GM19025 (cell line): Measurements from ENCODE around the gene ADAM19.

Source experiments
- ATAC-seq: cut with Tn5 transposase; IDR thresholded peaks from one replicate; pipeline ENCODE4 v1.9.1; 2021; ENCODE audit warnings: mild to moderate bottlenecking, low read depth, moderate library complexity; ENCODE audit not compliant: unreplicated experiment

The ADAM19 gene

DNA sequence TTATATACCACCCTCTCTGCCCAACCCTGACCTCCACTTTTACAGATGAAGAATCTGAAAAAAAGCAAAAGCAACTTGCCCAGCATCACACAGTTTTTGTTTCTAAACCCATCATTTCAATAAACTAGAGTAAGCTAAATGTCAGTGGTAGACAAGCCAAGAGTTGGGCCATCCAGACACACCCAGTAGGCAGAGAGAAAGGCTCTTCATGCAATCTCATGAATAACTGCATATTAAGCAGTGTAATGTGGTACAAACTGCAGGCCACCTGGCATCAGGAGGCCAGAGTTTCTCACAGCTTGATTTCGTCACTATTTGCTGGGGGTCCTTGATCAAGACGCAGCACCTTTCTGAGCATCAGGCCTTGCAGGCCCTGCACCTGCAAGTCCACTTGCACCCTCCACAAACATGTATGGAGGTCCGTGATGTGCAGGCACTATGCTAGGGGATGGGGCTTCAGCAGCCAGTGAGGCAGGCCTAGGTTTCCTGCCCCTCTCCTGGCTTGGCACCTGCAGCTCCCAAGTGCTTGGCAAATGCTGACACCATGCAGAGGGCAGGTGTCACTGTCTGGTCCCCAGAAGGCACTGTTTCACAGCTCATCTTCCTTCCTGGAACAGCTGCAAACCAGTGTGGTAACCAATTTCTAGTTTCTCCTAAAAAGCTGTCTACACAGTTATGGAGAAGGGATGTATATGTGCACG is 29.8 kb downstream of the ADAM19 start:
- ATAC-seq: no peak

DNA sequence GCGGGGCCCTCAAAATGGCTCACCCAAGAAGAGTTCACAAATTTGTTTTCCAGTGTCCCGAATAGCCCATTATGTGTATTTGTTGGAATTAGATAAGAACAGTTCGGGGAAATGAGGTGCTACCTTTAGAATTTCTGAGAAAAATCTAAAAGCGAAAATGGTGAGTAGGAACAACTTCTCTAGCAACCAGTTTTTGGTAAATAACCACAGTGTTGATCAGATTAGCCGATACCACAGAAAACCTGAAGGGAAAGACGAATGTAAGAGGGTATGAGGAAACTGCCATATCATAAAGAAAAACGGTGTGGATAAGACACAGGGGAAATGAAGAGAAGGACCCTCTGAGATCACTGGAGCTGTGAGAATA is 31.0 kb downstream of the ADAM19 start:
- no peak for ATAC-seq

- no peak for ATAC-seq
These were observed 31.6 kb downstream of the ADAM19 start for GRCh38 chr5:157543825-157544622.

DNA sequence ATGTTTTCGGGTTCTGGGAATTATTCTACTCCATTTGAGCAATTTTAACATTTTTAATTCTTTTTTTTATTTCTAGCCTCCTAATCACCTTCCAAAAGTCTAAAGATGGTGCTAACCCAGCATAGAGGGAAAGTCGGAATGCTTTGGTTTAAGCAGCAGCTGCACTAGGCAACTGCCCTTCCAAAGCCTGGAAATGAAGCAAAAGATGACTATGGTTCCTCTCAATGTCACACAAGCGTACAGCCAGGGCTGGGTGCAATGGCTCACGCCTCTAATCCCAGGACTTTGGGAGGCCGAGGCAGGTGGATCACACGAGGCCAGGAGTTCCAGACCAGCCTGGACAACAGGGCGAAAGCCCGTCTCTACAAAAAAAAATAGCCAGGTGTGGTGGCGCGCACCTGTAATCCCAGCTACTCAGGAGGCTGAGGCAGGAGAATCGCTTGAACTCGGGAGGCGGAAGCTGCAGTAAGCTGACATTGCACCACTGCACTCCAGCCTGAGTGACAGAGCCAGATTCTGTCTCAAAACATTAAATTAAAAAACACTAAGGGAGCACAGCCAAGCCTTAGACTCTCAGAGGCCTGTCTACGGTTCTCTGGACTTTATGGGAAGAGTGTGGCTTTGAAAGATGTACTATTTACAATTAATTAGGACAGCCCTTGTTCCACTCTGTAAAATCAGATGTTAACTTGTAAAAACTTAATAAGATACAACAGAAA is 33.1 kb downstream of the ADAM19 start:
- ATAC-seq: no peak

DNA sequence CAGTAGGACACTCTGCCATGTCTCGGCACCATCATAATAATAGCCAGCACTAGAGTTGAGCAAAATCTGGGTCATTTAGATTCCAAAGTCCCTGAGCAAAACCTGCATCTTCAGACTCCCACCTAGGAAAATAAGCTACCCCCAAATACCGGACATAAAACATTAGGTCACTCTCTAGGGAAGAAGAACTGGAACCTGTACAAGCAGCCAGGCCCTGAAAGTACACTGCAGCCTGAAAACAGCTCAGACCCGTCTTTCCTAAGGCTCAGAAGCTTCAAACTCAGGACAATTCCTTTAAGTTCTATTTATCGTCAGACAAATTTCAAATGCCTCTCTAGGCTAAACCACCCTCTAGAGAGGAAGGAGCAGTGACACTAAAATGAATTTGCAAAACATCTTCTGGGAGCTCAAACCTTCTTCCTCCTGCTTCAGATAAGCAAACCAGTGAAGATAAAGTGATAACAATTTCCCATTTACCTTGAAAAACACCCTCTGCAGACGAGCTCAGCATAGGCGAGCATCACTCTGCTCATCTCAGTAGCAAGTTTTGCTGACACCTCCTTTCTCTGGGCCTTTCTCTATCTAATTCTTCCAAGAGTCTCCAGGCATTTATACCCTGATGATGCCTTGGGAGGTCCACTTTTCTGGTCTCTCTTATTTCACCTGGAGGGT is 34.0 kb downstream of the ADAM19 start:
- ATAC-seq: no peak

- peak; percentile 92 for ATAC-seq
These were observed 34.7 kb downstream of the ADAM19 start for GRCh38 chr5:157540707-157541446.

GRCh38 chr5:157540124-157540523 is 35.5 kb downstream of the ADAM19 start:
- no peak for ATAC-seq

DNA sequence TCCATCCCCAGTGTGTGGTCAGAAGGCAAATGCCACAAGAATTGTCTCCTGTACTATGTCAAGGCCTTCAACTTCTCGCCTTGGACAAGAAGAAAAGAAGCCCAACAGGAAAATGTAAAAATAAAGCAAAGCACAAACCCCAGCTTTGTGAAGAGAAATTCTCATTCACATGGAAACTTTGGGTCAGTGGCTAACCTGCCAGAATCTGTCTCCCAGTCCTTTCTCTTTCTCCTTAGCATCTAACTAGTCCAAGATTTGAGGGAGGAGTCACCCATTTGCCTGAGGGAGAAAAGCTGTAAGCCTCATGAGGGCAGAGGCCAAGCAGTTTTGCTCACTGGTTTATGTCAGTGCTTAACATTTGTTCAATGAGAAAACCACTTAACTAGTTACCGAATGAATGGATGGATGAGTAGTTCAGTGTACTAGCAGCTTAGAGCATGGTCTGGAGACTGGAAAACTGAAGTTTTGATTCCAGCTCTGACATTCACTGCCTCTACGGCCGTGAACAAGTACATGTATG is 36.0 kb downstream of the ADAM19 start:
- ATAC-seq: no peak

DNA sequence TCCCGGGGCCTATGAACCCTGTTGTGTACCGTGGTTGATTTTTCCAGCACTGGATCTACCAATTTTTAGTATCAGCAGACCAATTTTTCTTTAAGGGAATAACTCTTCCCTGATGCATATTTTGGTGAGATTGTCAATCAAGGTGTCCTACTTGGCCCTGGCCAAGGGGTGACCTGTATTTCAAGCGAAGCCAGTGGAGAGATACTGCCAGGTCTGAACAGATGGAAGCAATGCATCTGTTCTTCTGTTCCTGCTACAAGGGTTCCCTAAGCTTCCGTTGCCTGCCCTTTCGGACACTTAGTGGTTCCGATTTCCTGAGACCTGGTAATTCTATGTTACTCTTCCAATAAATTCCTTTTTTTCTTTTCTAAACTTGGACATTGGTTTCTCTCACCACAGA is 37.3 kb downstream of the ADAM19 start:
- ATAC-seq: no peak

DNA sequence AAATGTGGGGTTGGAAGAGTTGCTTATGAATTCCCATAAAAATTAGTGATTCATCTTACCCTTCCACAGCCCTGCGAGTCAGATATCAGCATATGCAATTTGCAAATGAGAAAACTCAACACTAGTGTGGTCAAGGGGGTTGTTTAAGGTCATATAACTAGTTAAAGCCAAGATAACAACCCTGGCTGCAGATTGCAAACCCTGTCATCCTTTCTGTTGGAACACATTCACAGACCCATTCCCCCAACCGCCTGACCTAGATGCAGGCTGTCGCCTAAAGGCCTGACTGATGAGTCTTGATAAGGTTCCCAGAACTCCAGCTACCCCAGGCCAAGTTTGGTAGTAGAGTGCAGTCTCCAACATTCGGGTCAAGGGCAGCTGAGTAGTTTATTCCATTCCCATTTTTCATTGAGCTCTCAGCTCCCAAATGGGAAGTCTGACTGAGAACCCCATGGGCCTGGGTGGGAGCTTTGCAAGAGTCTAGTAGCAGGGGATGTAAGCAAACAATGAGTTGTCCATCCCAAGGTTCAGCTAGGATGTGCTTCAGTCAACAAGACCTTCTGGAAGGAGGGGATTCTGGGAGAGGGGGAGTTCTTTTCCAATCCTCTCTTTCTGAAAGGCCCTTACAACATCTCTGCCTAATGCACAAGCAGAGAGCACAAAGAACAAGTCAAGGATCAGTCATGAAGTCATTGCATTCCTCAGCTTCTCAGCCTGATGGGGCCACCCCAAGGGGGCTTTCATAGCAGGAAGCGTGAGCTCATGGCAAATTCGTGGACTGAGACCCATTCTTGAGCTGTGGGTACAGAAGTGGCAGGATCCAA is 40.3 kb downstream of the ADAM19 start:
- ATAC-seq: no peak

- no peak for ATAC-seq
These were observed 42.5 kb downstream of the ADAM19 start for GRCh38 chr5:157533011-157533481.

DNA sequence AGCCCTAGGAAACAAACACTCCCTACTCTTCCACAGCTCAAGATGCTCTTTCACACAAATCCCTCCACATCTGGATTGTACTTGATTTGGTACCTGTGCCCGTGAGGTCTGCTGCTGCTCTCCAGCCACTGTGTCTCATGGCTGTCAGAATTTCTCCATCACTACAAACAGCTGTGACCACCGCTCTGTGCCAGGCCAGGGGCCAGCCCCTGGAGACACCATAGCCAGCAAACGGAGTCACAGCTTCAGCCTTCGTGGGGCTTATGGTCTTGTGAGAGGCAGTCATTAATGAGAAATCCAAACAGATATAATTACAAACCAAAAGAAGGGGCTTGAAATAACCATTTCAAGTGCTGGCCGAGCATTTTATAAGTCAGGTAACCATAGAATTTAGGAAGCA is 43.6 kb downstream of the ADAM19 start:
- ATAC-seq: no peak

DNA sequence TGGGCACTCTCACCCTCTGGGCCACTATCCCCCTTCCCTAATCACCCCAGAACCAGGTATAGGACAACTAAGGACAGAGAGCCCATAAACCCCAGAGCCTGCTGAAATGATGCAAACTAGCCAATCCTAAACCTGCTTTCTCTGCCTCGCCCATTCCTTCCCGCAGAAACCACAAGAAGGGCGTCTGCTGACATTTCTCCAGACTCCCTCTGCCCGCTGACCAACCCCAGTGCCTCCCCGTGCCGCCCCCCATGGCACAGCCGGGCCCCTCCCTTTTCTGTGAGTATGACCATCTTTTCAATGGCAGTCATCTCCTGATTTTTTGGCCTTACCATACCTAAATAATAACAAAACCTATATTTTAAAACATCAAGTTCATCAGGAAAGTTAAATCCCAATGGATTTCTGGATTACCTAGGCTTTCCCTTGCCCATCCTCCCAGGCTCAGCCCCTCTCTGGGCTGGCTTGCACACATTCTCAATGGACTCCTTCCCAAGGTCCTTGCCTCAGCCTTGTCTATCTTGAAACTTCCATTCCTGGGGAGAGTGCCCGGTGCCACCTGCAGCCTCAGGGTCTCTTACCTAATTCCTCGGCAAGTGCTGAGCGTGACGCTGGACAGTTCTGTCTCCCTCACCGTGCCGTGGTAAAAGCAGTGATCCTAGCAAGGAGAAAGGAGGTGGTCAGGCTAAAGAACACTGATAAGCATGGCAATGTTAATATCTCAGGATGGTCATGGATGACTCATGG is 45.2 kb downstream of the ADAM19 start:
- no peak for ATAC-seq

DNA sequence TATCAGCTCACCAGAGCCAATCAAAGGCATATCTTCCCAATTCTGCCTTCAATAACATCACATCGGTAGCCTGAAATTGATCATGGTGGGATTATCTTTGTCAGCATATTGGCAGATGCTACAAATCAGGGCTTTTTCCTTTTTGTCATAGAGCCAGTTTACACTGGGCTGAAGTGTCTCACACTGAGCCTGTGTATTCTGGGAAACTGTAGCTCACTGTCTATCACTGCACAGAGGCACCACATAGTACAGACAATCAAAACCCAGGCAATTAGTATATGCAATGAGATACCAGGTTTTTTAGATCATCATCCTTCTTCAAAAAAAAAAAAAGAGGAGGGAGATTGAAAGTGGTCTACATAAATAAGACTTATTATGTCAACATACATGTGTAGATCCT is 46.6 kb downstream of the ADAM19 start:
- no peak for ATAC-seq

DNA sequence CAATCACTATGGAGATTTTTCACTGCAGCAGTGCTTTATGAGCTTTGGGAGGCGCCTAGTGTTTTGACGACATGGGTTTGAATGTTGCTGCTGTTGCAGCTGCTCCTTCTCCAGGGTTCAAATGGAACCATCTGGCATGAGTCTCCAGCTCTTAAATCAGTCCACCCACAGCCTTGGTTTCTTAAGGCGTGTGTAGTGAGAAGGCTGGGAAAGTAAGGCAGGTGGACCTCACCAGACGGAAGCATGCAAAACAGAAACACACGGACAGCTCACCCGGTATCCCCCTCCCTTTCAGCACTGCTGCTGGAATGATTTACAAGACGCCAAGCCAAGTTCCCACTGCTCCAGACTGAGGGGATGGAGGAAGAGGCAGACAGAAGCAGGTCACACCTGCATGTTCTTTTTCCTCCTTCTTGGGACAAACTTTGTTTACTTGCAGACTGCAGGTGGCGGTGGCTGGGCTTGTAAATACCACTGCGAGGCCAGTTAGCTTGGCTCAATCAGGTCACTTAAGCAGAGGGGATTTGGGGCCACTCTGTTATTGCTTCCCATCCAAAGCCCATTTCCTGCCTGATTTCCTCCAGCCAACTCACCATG is 47.4 kb downstream of the ADAM19 start:
- ATAC-seq: no peak

DNA sequence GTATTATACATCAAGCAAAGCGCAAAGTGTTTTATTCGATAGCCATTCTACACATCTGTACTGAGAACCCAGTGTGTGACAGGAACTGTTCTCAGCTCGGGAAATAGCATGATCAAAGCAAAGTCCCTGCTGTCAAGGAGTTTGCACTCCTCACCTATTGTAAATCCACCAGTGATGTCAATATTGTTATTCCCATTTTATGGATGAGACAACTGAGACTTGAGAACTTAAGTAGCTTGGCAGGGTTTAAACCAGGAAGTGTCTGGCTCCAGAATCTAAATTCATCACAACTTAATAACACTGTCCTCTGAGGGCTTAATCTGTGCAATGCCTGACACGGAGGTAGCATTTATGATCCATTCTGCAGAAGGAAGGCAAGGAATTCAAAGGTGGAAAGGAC is 50.7 kb downstream of the ADAM19 start:
- no peak for ATAC-seq

DNA sequence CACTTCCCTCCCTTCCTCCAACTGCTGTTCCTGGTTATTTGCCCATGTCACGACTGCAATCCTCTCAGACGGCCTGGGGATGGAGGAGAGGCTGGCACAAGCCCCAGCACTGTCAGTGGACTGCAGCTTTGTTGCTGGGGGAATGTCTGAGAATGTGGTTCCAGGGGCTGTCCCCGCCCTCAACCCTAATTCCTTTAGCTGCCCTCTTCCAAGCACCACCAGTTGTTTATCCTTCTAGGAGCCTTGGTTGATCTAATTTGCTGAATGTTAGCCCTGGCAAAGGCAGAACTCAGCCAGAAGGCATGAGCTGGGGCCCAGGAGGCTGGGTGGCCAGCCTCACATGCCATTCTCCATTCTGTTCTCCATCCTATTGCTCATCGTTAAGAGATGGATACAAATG is 51.6 kb downstream of the ADAM19 start:
- no peak for ATAC-seq

GRCh38 chr5:157521704-157522029 is 53.9 kb downstream of the ADAM19 start:
- no peak for ATAC-seq
